ENCODE results near the gene PGPEP1. TPM values are rescaled to one million over a fixed set of nuclear protein-coding genes. Genes with fewer than 3 reads are reported as not detected.
A peak's percentile ranks its signal among the peaks of the same experiment; 100 is the strongest.

The PGPEP1 gene
- polyA plus RNA-seq, 4 donors, result 15.5 to 26.2 (median 25.8) TPM

GRCh38 chr19:18415178-18415867, 74.9 kb downstream of the PGPEP1 start:
- peak in 1 of 4 donors; percentile 82 for DNase-seq (ENCODE audit: low read depth in 4 of 4, low spot score in 3 of 4)

- DNase-seq (ENCODE audit: low read depth in 4 of 4, low spot score in 3 of 4), result peak; percentile 82 to 88 (median 86)
Measured at GRCh38 chr19:18416778-18417249, 76.4 kb downstream of the PGPEP1 start.

GRCh38 chr19:18417250-18418028, 77.0 kb downstream of the PGPEP1 start:
- no peak for DNase-seq (ENCODE audit: low read depth in 4 of 4, low spot score in 3 of 4)

DNA sequence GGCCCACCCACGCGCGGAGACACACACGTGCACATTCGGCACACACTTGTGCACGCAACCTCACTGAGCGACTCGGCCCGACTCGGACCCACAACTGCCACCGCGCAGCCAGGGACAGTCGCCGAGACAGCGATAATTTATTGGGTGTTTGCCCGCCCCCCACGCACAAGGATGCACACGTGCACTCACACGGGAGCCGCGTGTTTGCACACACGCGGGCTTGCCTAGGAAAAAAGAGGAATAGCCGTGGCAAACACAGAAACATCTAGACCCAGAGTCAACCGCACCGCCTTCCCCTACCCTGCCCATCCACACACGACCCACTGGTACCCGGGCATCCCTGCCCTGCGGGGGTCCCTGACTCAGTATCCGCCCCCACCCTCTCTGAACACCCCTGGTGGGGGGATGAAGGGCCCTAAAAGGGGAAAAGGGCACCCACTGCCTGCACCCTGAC, 77.7 kb downstream of the PGPEP1 start:
- no peak for DNase-seq (ENCODE audit: low read depth in 4 of 4, low spot score in 3 of 4)

DNA sequence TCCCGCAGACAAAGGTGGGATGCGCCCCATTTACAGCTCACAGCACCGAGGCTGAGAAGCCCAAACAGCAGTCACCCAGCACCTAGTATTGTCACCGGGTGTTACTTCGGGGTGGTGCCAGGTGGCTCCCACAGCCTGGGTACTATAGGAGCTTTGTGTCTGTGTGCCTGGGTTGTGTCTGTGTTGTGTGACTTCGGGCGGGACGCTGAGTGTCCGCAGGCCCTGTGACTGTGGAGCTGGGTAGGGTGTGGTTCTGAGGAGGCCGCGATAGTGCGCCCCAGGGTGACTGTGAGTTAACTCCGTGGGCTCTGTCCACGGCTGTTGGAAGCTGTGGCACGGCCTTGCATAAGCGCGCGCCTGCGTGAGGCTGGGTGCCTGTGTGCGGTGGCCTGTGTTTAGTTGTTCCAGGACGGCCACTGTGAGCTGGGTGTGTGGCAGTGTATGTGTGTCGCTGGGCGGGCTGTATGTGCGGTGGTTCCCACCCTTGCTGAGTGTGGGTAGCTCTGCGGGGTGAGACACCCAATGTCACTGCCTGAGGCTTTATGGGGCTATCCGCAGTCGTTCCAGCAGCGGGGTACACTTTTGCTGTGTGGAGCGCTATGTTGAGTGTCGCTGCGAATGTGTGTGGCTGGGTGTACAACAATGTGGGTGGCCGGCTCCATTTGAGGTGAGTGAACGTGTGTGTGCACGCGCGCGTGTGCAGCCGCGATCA, 78.2 kb downstream of the PGPEP1 start:
- DNase-seq (ENCODE audit: low read depth in 4 of 4, low spot score in 3 of 4), result no peak

- DNase-seq (ENCODE audit: low read depth in 4 of 4, low spot score in 3 of 4), result no peak
Measured at GRCh38 chr19:18419195-18419698, 78.8 kb downstream of the PGPEP1 start, which contains the start of gene SSBP4. TSS of gene SSBP4 (plus strand) at chr19:18419398. CDS start at chr19:18419649, 251 bp downstream.

Other genes with a start within 250 kb of the PGPEP1 start
- gene MAST3, start 242.8 kb upstream of the PGPEP1 start, polyA plus RNA-seq (ENCODE audit: insufficient read length in 4 of 4), result 1 to 10 TPM; 4.2 to 8.3 (median 4.9) TPM
- gene PIK3R2, start 187.4 kb upstream of the PGPEP1 start, polyA plus RNA-seq (ENCODE audit: insufficient read length in 4 of 4), result 10 to 100 TPM; 23.8 to 33.9 (median 29.9) TPM
- 10 to 100 TPM in 3 of 4 donors, 1 to 10 TPM in 1; 5.6 to 18.0 (median 12.1) TPM for gene IFI30, start 166.8 kb upstream of the PGPEP1 start, polyA plus RNA-seq (ENCODE audit: insufficient read length in 4 of 4)
- gene MPV17L2, start 147.4 kb upstream of the PGPEP1 start, polyA plus RNA-seq (ENCODE audit: insufficient read length in 4 of 4), result 10 to 100 TPM in 1 of 4 donors, 1 to 10 TPM in 3; 5.3 to 11.2 (median 9.2) TPM
- gene RAB3A, start 136.6 kb upstream of the PGPEP1 start, polyA plus RNA-seq (ENCODE audit: insufficient read length in 4 of 4), result 1 to 10 TPM; 4.6 to 5.3 (median 5.0) TPM
- 1 to 10 TPM in 1 of 4 donors, under 1 TPM in 3; 0.25 to 1.4 (median 0.68) TPM for gene PDE4C, start 114.2 kb upstream of the PGPEP1 start, polyA plus RNA-seq (ENCODE audit: insufficient read length in 4 of 4)
- gene IQCN, start 66.1 kb upstream of the PGPEP1 start, polyA plus RNA-seq (ENCODE audit: insufficient read length in 4 of 4), result 10 to 100 TPM in 1 of 4 donors, 1 to 10 TPM in 3; 5.0 to 13.4 (median 6.7) TPM
- gene JUND, start 59.0 kb upstream of the PGPEP1 start, polyA plus RNA-seq (ENCODE audit: insufficient read length in 4 of 4), result 100 to 1,000 TPM in 2 of 4 donors, 10 to 100 TPM in 2; 57.4 to 363 (median 84.8) TPM
- 100 to 1,000 TPM in 1 of 4 donors, 10 to 100 TPM in 3; 58.7 to 105 (median 86.2) TPM for gene LSM4, start 17.5 kb upstream of the PGPEP1 start, polyA plus RNA-seq (ENCODE audit: insufficient read length in 4 of 4)
- 10 to 100 TPM in 2 of 4 donors, 1 to 10 TPM in 2; 1.1 to 23.7 (median 7.6) TPM for gene GDF15, start 45.6 kb downstream of the PGPEP1 start, polyA plus RNA-seq (ENCODE audit: insufficient read length in 4 of 4)
- 1 to 10 TPM in 2 of 4 donors, under 1 TPM in 2; 0.78 to 1.6 (median 1.1) TPM for gene LRRC25, start 57.0 kb downstream of the PGPEP1 start, polyA plus RNA-seq (ENCODE audit: insufficient read length in 4 of 4)
- 100 to 1,000 TPM in 1 of 4 donors, 10 to 100 TPM in 3; 68.0 to 128 (median 79.4) TPM for gene SSBP4, start 78.8 kb downstream of the PGPEP1 start, polyA plus RNA-seq (ENCODE audit: insufficient read length in 4 of 4)
- gene ISYNA1, start 97.5 kb downstream of the PGPEP1 start, polyA plus RNA-seq (ENCODE audit: insufficient read length in 4 of 4), result 100 to 1,000 TPM in 2 of 4 donors, 10 to 100 TPM in 2; 98.7 to 147 (median 103) TPM
- 10 to 100 TPM in 1 of 4 donors, 1 to 10 TPM in 3; 7.8 to 12.0 (median 9.0) TPM for gene ELL, start 181.5 kb downstream of the PGPEP1 start, polyA plus RNA-seq (ENCODE audit: insufficient read length in 4 of 4)
- 100 to 1,000 TPM; 131 to 201 (median 173) TPM for gene FKBP8, start 203.0 kb downstream of the PGPEP1 start, polyA plus RNA-seq (ENCODE audit: insufficient read length in 4 of 4)
- 10 to 100 TPM; 56.2 to 70.8 (median 62.6) TPM for gene KXD1, start 217.3 kb downstream of the PGPEP1 start, polyA plus RNA-seq (ENCODE audit: insufficient read length in 4 of 4)
- 100 to 1,000 TPM; 751 to 855 (median 786) TPM for gene UBA52, start 231.3 kb downstream of the PGPEP1 start, polyA plus RNA-seq (ENCODE audit: insufficient read length in 4 of 4)
- 10 to 100 TPM; 17.4 to 50.8 (median 21.9) TPM for gene REX1BD, start 248.2 kb downstream of the PGPEP1 start, polyA plus RNA-seq (ENCODE audit: insufficient read length in 4 of 4)